WTC11 (cell line): ENCODE results near the gene SNAPC4. TPM values are rescaled to one million over a fixed set of nuclear protein-coding genes. Genes with fewer than 3 reads are reported as not detected.

Experiments
- ATAC-seq: fragments of 200-7000 bp; cut with Tn5 transposase; 2 replicates; pipeline ENCODE4 v1.10.0; 2021; ENCODE audit warnings: mild to moderate bottlenecking, moderate library complexity
- CTCF ChIA-PET: fragments of 300-600 bp; sonication (Branson Sonifier 250); formaldehyde crosslinking; loops from one replicate; lab custom pipeline; 2021; ENCODE audit warnings: antibody characterized with exemption; lab: Charles Lee
- POLR2A ChIA-PET: fragments of 350-600 bp; sonication (Branson Sonifier 250); formaldehyde crosslinking; loops from one replicate; lab custom pipeline; 2021; ENCODE audit warnings: antibody characterized with exemption; lab: Charles Lee
- DNase-seq: peaks from one replicate; pipeline ENCODE4 v3.0.0; 2021; ENCODE audit warnings: low spot score
- H3K27ac Mint-ChIP-seq: 2 replicates; pipeline ENCODE4 v1.8.0; 2021; ENCODE audit warnings: mixed read lengths
- H3K27me3 Mint-ChIP-seq: 2 replicates; pipeline ENCODE4 v1.8.0; 2021; ENCODE audit warnings: low read depth, mild to moderate bottlenecking, moderate library complexity, mixed read lengths
- H3K36me3 Mint-ChIP-seq: 2 replicates; pipeline ENCODE4 v1.8.0; 2021; ENCODE audit warnings: mixed read lengths
- H3K4me1 Mint-ChIP-seq: 2 replicates; pipeline ENCODE4 v1.8.0; 2022; ENCODE audit warnings: mixed read lengths
- H3K4me3 Mint-ChIP-seq: 2 replicates; pipeline ENCODE4 v1.8.0; 2021; ENCODE audit warnings: mild to moderate bottlenecking, moderate library complexity, mixed read lengths
- H3K9me3 Mint-ChIP-seq: 2 replicates; pipeline ENCODE4 v1.8.0; 2021; ENCODE audit warnings: mixed read lengths
- ATF1 ChIP-seq: sonication (generic); formaldehyde crosslinking; IDR thresholded peaks from 2 replicates; pipeline ENCODE4 v1.8.1; 2023; ENCODE audit warnings: mild to moderate bottlenecking, moderate library complexity, missing genetic modification reagents
- CREM ChIP-seq: sonication (generic); formaldehyde crosslinking; IDR thresholded peaks from 2 replicates; pipeline ENCODE4 v1.8.1; 2022; ENCODE audit warnings: mild to moderate bottlenecking, missing genetic modification reagents, moderate library complexity
- CTCF ChIP-seq: fragments of 200-600 bp; IDR thresholded peaks from 2 replicates; pipeline ENCODE4 v1.8.0; 2022; ENCODE audit warnings: antibody characterized with exemption
- E2F1 ChIP-seq: sonication (generic); formaldehyde crosslinking; IDR thresholded peaks from 2 replicates; pipeline ENCODE4 v1.8.0; 2022; ENCODE audit warnings: mild to moderate bottlenecking, missing genetic modification reagents
- ELF4 ChIP-seq: sonication (generic); formaldehyde crosslinking; IDR thresholded peaks from 2 replicates; pipeline ENCODE4 v1.8.1; 2022; ENCODE audit warnings: low read depth, mild to moderate bottlenecking, moderate library complexity, missing genetic modification reagents
- ESRRA ChIP-seq: sonication (generic); formaldehyde crosslinking; IDR thresholded peaks from 2 replicates; pipeline ENCODE4 v1.8.1; 2022; ENCODE audit warnings: mild to moderate bottlenecking, missing genetic modification reagents, borderline replicate concordance
- GRHL2 ChIP-seq: fragments of 250-450 bp; sonication (Bioruptor Pico); IDR thresholded peaks from 2 replicates; pipeline ENCODE4 v1.8.0; 2022; ENCODE audit warnings: mild to moderate bottlenecking, moderate library complexity; ENCODE audit not compliant: insufficient replicate concordance, severe bottlenecking
- HMGA2 ChIP-seq: fragments of 250-450 bp; sonication (Bioruptor Pico); IDR thresholded peaks from 2 replicates; pipeline ENCODE4 v1.4.0; 2021; ENCODE audit warnings: mild to moderate bottlenecking, moderate library complexity
- JUN ChIP-seq: sonication (generic); formaldehyde crosslinking; IDR thresholded peaks from 2 replicates; pipeline ENCODE4 v1.8.0; 2023; ENCODE audit warnings: mild to moderate bottlenecking, missing genetic modification reagents
- MAX ChIP-seq: sonication (generic); formaldehyde crosslinking; IDR thresholded peaks from 2 replicates; pipeline ENCODE4 v1.8.0; 2022; ENCODE audit warnings: mild to moderate bottlenecking, missing genetic modification reagents
- MLX ChIP-seq: sonication (generic); formaldehyde crosslinking; IDR thresholded peaks from 2 replicates; pipeline ENCODE4 v1.8.1; 2023; ENCODE audit warnings: mild to moderate bottlenecking, missing genetic modification reagents, moderate library complexity
- NFE2L1 ChIP-seq: sonication (generic); formaldehyde crosslinking; IDR thresholded peaks from 2 replicates; pipeline ENCODE4 v1.8.1; 2023; ENCODE audit warnings: missing genetic modification reagents
- NFYB ChIP-seq: sonication (generic); formaldehyde crosslinking; conservative IDR thresholded peaks from 2 replicates; pipeline ENCODE4 v1.8.0; 2022; ENCODE audit warnings: low read depth, missing genetic modification reagents
- NR3C1 ChIP-seq: sonication (generic); formaldehyde crosslinking; conservative IDR thresholded peaks from 2 replicates; pipeline ENCODE4 v1.8.1; 2023; ENCODE audit warnings: low read depth, mild to moderate bottlenecking, missing genetic modification reagents
- USF1 ChIP-seq: sonication (generic); formaldehyde crosslinking; IDR thresholded peaks from 2 replicates; pipeline ENCODE4 v1.8.0; 2022; ENCODE audit warnings: mild to moderate bottlenecking, missing genetic modification reagents
- ZBTB43 ChIP-seq: sonication (generic); formaldehyde crosslinking; IDR thresholded peaks from 2 replicates; pipeline ENCODE4 v1.8.1; 2023; ENCODE audit warnings: mild to moderate bottlenecking, missing genetic modification reagents
- ZMAT4 ChIP-seq: fragments of 250-450 bp; sonication (Bioruptor Pico); IDR thresholded peaks from 2 replicates; pipeline ENCODE4 v1.9.0; 2021; ENCODE audit warnings: mild to moderate bottlenecking
- ZNF121 ChIP-seq: sonication (generic); formaldehyde crosslinking; IDR thresholded peaks from 2 replicates; pipeline ENCODE4 v1.8.0; 2023; ENCODE audit warnings: missing genetic modification reagents
- ZNF263 ChIP-seq: sonication (generic); formaldehyde crosslinking; IDR thresholded peaks from 2 replicates; pipeline ENCODE4 v1.8.1; 2022; ENCODE audit warnings: low read depth, mild to moderate bottlenecking, moderate library complexity, missing genetic modification reagents
- ZNF317 ChIP-seq: sonication (generic); formaldehyde crosslinking; IDR thresholded peaks from 2 replicates; pipeline ENCODE4 v1.8.1; 2023; ENCODE audit warnings: low read depth, mild to moderate bottlenecking, moderate library complexity, missing genetic modification reagents, borderline replicate concordance
- ZNF416 ChIP-seq: fragments of 250-450 bp; sonication (Bioruptor Pico); IDR thresholded peaks from 2 replicates; pipeline ENCODE4 v1.9.0; 2021; ENCODE audit warnings: mild to moderate bottlenecking, inconsistent platforms
- ZNF512 ChIP-seq: sonication (generic); formaldehyde crosslinking; IDR thresholded peaks from 2 replicates; pipeline ENCODE4 v1.8.1; 2022; ENCODE audit warnings: missing genetic modification reagents, borderline replicate concordance
- ZNF532 ChIP-seq: fragments of 250-450 bp; sonication (Bioruptor Pico); IDR thresholded peaks from 2 replicates; pipeline ENCODE4 v1.9.0; 2021; ENCODE audit warnings: mild to moderate bottlenecking, borderline replicate concordance
- total RNA-seq: library from RNA; stranded (reverse); gene quantifications from 3 replicates; pipeline ENCODE4 v1.2.3, GENCODE V29; 2021

The SNAPC4 gene
- total RNA-seq, 1 experiment from 2014 or later: 22.8 TPM

GRCh38 chr9:136358888-136359287, 41.1 kb downstream of the SNAPC4 start:
- CTCF ChIA-PET: interaction anchor here (1.2 kb wide), 1 partner anchor 13 kb away, joined by 3 read pairs; no protein-coding TSS in a partner anchor
- Mint-ChIP-seq H3K27ac (no peak overlapping the region), H3K4me1 (peaks cover 5% of the 10 kb centered on the region), H3K9me3 (no peaks in the 10 kb centered on the region), H3K27me3 (no peaks in the 10 kb centered on the region), H3K36me3 (no peaks in the 10 kb centered on the region), H3K4me3 (no peak overlapping the region)
- TF ChIP-seq ZNF532: no peak
- TF ChIP-seq NFYB: no peak
- no peak for TF ChIP-seq ESRRA (CRISPR knock-in tag)
- TF ChIP-seq HMGA2 (CRISPR knock-in tag): no peak
- ATAC-seq (no peak), DNase-seq (no peak)
- POLR2A ChIA-PET: no interaction called here

GRCh38 chr9:136358016-136358415, 42.0 kb downstream of the SNAPC4 start:
- H3K36me3 Mint-ChIP-seq: no peaks in the 10 kb centered on the region
- no peak for TF ChIP-seq MAX (CRISPR knock-in tag)
- TF ChIP-seq ATF1 (CRISPR knock-in tag): no peak
- no peak for TF ChIP-seq NFE2L1
- TF ChIP-seq CTCF: no peak
- TF ChIP-seq ZNF263: no peak
- no peak for TF ChIP-seq CREM (CRISPR knock-in tag)
- no peak for TF ChIP-seq NFYB
- TF ChIP-seq USF1 (CRISPR knock-in tag): no peak
- no peak for TF ChIP-seq JUN (CRISPR knock-in tag)
- TF ChIP-seq E2F1 (CRISPR knock-in tag): no peak
- TF ChIP-seq ZMAT4 (CRISPR knock-in tag): no peak
- no peak for TF ChIP-seq ZNF317
- no peak for TF ChIP-seq ELF4 (CRISPR knock-in tag)
- no peak for TF ChIP-seq ZBTB43 (CRISPR knock-in tag)
- TF ChIP-seq ZNF512 (CRISPR knock-in tag): no peak
- TF ChIP-seq ZNF416 (CRISPR knock-in tag): no peak
- no peak for TF ChIP-seq GRHL2 (CRISPR knock-in tag)
- TF ChIP-seq MLX (CRISPR knock-in tag): no peak
- TF ChIP-seq NR3C1: no peak
- no peak for TF ChIP-seq ZNF121
- H3K4me3 Mint-ChIP-seq: no peak overlapping the region
- H3K4me1 Mint-ChIP-seq: peaks cover 5% of the 10 kb centered on the region
- no peak overlapping the region for H3K27ac Mint-ChIP-seq
- DNase-seq: no peak
- POLR2A ChIA-PET: no interaction called here
- no peaks in the 10 kb centered on the region for H3K9me3 Mint-ChIP-seq
- ATAC-seq: no peak
- CTCF ChIA-PET: interaction anchor here (1.2 kb wide), 1 partner anchor 12 kb away, joined by 3 read pairs; no protein-coding TSS in a partner anchor
- H3K27me3 Mint-ChIP-seq: no peaks in the 10 kb centered on the region
